Activated CD4-positive, alpha-beta T cell treated with anti-CD3 and anti-CD28 coated beads for 48 hours (primary cell): Measurements from ENCODE around the gene ABHD16B.

Experiments used
- DNase-seq: peaks from one replicate; pipeline ENCODE4 v3.0.0-alpha.2; 2020

Gene ABHD16B

GRCh38 chr20:63881451-63882226 lies 20.3 kb downstream of the ABHD16B start:
- DNase-seq: no peak

- no peak for DNase-seq
These were observed 21.2 kb downstream of the ABHD16B start for GRCh38 chr20:63882257-63883200.

- no peak for DNase-seq
These were observed 21.9 kb downstream of the ABHD16B start for GRCh38 chr20:63883201-63883593.

- no peak for DNase-seq
These were observed 23.4 kb downstream of the ABHD16B start for GRCh38 chr20:63884506-63885263.

GRCh38 chr20:63885264-63886053 lies 24.2 kb downstream of the ABHD16B start:
- DNase-seq: no peak

GRCh38 chr20:63886054-63886419 lies 24.7 kb downstream of the ABHD16B start:
- no peak for DNase-seq

GRCh38 chr20:63886921-63887320 lies 25.6 kb downstream of the ABHD16B start:
- DNase-seq: no peak

GRCh38 chr20:63889241-63890200 lies 28.2 kb downstream of the ABHD16B start:
- DNase-seq: no peak

GRCh38 chr20:63890201-63890576 lies 28.9 kb downstream of the ABHD16B start:
- no peak for DNase-seq

- no peak for DNase-seq
These were observed 29.3 kb downstream of the ABHD16B start for GRCh38 chr20:63890616-63891015.

GRCh38 chr20:63891061-63892002 lies 30.0 kb downstream of the ABHD16B start:
- DNase-seq: no peak

GRCh38 chr20:63892402-63892801 lies 31.1 kb downstream of the ABHD16B start:
- DNase-seq: no peak

GRCh38 chr20:63893999-63894357 lies 32.7 kb downstream of the ABHD16B start:
- no peak for DNase-seq

GRCh38 chr20:63894358-63895201 lies 33.3 kb downstream of the ABHD16B start, which contains the start of gene DNAJC5:
Gene DNAJC5, plus strand, starts transcription at chr20:63895126. Its CDS starts 33,220 bp downstream, at chr20:63928346.
- peak; percentile 97 for DNase-seq

- DNase-seq: no peak
These were observed 34.1 kb downstream of the ABHD16B start for GRCh38 chr20:63895202-63895951.

GRCh38 chr20:63895952-63896263 lies 34.6 kb downstream of the ABHD16B start:
- DNase-seq: no peak

GRCh38 chr20:63896264-63897105 lies 35.2 kb downstream of the ABHD16B start:
- peak; percentile 43 for DNase-seq
